HG02884 (cell line): ENCODE measurements around the gene PEX14.

ENCODE experiments used
- ATAC-seq: cut with Tn5 transposase; IDR thresholded peaks from one replicate; pipeline ENCODE4 v1.9.1; 2021; ENCODE audit warnings: mild to moderate bottlenecking, moderate library complexity; ENCODE audit not compliant: unreplicated experiment

PEX14 gene

DNA sequence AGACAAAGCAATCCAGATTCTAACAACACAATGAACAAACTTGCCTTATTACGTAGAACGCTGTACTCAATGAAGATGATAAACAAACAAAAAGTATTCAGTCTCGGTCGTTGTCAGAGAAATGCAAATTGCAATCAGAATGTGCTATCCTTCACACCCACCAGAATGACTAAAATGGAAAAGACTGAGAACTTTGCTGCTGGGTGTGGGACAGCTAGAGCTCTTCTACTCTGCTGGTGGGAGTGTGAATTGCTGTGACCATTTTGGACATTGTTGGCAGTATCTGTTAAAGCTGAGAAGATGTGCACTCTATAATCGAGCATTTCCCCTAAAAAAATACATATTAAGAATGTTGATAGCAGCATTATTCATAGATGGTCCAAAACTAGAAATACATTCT, 111.4 kb downstream of the PEX14 start:
- ATAC-seq = no peak

DNA sequence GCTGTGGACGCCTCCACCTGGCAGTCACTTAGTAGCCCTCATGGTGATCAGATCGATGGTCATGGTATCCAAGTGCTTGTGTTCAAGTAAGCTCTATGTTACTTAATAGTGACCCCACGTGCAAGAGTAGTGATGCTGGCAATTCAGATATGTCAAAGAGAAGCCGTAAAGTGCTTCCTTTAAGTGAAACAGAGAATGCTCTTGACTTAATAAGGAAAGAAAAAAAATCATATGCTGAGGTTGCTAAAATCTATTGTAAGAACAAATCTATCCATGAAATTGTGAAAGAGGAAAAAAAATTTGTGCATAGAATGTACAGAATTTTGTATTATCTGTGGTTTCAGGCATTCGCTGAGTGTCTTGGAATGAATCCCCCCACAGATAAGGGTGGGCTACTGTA, 113.9 kb downstream of the PEX14 start:
- no peak for ATAC-seq

DNA sequence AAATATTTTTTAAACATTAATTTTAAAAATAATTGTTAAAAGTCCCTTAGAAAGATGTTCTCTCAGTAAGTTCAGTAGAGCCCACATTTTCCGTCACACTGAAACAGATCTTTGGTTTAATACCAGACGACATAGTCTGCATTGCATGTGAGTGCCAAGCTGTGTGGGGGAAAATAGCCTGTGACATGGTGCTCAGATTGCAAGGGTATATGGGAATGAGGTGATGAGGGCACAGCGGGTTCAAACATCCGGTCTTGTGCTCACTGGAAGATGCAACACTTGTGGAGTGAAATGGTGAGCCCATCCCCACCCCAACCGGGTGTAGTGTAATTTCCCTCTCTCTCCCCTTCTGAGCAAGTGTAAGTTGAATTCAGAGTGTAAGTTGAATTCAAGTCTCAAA, 114.3 kb downstream of the PEX14 start:
- no peak for ATAC-seq

DNA sequence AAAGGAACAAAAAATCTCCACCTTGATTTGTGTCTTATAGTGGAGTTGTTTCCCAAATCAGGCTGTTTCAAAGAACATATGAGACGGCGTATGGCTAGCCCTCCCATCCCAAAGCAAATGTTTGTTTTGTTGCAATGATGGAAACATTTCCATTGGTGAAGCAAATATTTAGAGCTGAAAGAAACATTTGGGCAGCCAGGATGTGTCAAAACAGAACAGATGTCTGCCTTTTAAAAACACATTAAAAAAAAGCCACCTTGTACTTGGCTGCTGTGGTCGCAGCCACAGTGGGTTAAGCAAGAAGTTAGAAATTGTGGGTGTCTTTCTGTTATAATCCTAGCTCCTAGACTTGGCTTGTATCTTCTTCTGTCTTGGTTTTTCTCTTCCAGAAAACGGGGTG, 116.3 kb downstream of the PEX14 start:
- no peak for ATAC-seq

DNA sequence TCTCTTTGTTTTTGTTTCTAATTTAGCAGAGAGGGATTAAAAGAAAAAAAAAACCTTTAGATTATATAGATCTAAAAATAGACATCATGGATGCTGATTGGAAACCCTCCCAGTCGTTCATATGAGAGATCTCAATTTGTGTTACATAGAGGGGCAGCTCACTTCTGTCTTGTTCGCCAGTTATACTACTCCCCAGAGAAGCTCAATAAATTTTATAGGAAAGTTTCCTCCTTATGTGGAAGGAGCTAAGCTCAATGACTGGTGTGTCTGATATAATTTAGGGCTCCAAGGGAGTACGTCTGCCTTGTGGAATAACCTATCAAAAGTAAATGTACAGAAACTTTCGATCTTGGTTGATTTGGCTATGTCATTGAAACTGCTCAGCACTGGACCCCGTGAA, 117.6 kb downstream of the PEX14 start:
- ATAC-seq = no peak

DNA sequence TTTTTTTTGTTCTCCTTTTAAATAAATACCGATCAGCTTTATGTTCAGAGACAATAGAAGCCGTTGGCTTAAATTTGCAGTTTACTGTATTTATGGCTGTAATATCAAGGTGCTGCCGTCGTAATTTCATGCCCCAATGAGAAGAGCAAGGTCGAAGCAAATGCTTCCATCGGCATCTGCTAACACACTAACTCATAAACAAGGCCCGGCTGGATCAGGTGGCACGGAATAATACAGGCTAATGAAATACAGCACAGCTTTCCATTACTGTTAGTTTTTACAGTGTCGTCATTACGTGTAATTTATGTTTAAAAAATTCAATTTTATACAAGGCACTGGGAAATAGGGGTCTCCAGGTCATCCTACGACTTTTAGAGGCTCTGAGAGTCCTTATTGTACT, 119.0 kb downstream of the PEX14 start:
- ATAC-seq = no peak

DNA sequence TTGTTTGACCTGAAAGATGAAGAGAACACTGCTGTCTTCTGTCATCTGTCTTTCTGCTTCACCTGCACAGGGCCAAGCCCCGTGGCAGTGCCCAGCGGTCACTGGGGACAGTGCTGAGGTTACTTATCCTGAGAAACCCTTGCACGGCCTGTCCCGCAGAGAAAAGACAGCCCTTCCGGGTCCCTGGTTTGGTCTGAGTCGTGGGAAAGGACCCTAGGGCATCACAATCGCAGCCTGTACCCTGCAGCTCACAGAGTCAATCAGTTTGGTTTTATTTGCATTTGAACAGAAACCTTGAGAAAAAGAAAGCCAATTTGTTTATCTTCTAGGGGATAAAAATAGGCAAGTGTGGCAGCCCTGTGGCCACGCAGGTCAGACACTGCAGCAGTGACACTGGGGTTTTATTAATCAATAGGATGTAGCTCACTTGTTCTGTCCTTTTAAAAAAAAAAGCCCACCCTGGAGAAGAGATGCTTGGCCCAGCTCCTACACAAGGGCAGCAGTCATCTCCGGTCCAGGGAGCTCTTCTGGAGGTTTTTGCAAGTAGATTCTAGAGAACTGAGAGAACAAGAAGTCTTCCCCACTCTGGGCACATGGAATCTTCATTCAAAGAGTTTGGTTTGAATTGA, 120.0 kb downstream of the PEX14 start:
- ATAC-seq = no peak

DNA sequence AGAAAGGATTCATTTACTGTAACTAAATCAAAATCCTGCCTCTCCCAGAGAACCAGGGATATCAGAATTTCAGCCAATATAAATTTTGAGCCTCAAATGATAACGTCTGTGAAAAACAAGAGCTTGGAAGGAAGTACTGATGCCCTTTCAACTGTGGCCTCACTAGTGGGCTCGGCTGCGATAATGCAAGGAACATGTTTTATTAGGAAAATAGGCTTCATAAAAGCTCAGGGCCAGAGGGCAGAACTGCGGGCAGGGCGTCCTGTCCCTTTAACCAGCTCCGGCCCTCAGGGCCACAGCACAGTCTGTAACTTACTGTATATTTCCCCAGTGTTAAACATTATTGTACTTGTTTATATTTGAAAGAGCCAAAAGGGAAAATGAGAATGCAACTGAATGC, 122.0 kb downstream of the PEX14 start:
- ATAC-seq = no peak

DNA sequence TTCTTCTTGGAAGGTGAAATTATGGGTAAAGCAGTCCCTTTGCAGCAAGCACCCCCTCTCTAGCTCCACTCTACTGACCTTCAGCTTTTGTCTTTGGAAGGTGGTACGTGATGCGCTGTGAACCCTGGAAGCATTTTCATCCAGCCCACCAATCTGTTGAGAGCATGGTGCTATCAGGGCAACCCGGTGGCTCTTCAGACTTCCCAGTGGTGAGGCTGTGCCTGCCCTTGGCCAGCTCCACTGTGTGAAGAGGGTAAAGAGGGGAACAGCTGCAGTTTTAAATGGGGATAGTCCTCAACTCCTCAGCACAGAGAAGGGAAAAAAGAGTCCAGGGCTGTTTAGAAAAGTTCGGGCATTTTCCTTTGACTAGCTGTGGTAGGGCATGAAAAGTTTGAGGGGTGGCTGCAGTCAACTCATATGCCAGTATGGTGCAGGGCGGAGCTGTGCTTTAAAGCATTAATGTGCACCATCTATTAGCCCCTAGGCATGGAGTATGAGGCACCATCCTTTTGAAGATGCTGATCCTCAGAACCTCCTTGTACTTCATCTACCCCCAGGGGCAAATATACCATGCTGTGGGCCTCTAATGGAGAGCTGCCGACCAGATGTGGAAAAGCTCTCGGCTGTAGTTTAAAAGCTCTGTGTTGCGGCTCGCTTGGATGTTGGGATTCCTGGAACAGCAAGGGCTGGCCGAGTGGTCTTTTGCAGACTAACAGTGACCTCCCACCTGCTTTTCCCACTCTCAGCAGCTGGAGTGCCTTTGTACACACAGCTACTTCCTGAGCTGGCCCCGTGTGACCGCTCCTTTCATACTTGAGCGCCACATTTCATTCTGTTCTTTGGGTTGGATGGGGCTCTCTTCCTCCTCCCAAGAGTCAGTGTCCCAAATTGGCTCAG, 123.0 kb downstream of the PEX14 start:
- ATAC-seq = no peak

DNA sequence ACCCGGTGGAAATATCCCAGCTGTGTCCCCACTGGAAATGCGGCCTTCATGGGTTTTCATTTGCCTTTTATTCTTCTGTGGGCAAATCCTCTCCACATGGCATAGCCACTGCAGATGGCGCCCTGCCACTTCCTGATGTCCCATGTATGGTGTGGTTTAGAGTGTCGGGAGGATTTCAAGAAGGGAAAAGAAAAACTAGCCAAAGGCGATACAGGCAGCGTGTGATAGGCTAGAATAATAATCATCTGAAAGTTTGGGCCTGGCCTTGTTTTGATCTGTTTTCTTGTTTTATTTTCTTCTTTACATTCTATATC, 123.6 kb downstream of the PEX14 start:
- no peak for ATAC-seq

DNA sequence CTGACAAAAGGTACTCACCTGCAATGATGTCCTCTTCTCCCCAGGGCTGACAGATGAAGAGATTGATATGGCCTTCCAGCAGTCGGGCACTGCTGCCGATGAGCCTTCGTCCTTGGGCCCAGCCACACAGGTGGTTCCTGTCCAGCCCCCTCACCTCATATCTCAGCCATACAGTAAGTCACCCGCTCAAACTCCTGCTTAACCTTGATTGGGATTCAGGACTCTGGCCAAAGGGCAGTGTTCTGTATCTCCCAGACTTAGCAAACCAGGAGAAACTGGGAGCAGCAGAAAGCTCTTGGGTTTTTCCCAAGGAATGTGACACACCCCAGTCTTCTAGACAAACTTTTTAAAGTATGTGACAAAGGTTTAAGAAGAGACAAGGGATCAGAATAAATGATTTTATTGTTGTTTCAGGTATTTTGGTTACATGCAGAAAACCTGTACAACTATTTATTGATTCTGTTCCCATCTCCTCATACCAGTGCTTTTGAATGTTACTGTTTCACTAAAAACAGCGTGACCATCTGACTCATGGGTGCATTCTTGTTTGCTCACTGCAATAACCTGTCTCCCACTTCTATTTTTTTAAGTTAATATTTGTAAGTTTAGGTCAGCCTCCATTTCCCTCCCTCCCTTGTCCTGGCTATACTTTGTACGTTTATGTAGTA, 124.6 kb downstream of the PEX14 start:
- ATAC-seq = no peak

DNA sequence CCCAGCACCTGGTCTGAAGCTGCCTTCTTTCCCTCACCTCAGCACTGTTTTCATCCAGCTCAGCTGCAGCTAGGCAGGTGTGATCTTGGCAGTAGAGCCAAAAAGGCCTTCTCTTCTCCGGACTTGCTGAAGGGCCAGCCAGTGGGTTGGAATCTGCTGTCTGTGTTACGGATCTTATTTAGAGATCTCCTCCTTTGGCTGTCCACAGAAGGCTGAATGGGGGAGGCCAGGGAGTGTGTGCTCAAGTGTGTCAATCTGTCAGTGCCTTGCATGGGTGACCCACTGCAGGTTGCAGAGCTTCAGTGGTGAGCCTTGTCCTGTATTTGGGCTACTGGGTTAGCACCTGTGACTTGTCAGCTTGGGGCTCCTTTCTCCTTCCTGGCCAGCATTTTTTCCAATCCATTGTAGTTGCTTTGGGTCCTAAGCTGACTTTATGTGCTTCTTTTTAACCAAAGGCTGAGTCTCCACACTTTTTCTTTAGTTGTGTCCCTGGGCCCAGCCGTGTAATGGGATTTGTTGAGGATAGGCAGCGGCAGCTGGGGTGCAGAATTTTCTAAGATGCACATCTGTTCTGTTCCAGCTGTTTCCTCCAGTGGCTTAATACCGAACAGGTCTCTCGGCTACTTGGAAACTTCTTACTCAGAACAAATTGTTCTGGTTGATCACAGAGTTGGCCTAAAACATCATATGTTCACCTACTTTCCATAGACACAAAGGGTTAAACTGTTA, 126.8 kb downstream of the PEX14 start:
- no peak for ATAC-seq

DNA sequence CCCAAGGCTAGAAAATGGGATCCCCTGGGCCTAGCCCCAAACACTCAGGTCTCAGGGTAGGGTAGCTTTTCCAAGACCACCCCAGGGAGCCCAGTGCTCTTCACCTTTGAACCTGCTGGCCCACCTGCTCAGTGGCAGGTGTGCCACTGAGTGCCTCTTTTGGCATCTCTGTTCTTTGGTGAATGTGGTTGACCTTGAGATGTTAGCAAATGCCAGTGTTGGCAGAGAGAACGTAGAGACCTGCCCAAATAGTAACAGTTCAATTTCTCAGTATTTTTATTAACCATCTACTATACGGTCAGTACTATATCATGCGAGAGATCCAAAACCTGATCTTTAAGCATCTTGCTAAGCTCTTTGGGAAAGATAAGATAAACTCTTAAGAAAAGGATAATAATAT, 128.2 kb downstream of the PEX14 start:
- ATAC-seq = no peak

DNA sequence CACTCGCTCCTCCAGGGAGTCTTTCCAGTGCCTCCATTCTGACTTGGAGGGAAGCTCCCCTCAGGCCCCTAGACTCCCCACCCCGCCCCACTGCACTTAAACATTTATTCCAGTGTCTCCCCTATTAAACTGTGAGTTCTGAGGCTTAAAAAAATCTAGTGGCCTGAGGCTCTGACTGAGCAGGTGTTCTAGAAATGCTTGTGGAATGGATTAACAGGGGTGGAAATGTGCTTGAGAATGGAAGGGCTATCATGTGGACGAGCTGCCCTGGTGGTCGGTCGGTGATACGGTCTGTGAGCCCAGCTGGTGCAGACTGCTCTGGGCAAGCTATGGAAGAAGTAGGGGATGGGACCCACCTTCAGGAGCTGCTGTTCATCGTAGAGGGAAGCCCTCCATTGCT, 130.2 kb downstream of the PEX14 start:
- ATAC-seq = no peak

DNA sequence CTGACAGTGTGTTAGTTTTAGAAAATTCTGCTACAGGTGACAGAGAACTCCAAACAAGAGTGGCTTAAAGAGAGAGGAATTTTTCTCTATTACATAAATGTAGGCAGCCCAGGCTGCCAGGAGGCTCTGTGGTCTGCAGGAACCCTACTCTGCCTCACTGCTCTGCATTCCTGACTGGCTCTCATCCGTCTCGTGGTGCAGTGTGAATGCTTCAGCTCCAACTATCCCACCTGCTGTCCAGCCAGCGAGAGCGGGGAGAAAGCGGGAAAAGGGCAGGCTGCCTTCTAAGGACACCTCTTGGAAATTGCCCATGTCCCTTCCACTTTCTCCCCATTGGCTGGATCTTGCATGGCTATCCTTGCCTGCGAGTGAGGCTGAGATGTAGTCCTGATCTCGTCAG, 131.3 kb downstream of the PEX14 start:
- no peak for ATAC-seq

DNA sequence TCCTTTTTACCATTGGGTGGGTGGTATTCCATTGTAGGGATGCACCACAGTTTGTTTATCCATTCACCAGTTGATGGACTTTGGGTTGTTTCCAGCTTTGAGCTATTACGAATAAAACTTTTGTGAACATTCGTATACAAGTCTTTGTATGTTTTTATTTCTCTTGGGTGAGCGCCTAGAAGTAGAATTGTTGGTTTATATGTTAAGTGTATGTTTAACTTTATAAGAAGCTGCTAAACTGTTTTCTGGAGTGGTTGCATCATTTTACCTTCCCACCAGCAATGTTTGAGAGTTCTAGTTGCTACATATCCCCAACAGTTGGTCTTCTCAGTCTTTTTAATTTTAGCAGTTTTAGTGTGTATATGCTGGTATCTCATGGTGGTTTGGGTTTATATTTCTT, 132.5 kb downstream of the PEX14 start:
- no peak for ATAC-seq

DNA sequence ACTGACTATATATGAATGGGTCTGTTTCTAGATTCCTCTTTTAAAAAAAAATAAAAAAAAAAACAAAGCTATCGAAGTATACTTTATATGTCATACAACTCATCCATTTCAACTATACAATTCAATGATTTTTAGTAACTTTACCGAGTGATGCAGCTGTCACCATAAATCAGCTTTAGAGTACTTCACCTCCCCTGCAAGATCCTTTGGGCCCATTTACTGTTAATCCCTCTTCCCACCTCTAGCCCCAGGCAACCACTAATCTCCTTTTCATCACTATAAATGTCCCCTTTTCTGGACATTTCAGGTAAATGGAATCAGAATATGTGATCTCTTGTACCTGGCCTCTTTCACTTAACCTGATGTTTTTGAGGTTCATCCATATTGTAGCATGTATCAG, 133.9 kb downstream of the PEX14 start:
- ATAC-seq = no peak

DNA sequence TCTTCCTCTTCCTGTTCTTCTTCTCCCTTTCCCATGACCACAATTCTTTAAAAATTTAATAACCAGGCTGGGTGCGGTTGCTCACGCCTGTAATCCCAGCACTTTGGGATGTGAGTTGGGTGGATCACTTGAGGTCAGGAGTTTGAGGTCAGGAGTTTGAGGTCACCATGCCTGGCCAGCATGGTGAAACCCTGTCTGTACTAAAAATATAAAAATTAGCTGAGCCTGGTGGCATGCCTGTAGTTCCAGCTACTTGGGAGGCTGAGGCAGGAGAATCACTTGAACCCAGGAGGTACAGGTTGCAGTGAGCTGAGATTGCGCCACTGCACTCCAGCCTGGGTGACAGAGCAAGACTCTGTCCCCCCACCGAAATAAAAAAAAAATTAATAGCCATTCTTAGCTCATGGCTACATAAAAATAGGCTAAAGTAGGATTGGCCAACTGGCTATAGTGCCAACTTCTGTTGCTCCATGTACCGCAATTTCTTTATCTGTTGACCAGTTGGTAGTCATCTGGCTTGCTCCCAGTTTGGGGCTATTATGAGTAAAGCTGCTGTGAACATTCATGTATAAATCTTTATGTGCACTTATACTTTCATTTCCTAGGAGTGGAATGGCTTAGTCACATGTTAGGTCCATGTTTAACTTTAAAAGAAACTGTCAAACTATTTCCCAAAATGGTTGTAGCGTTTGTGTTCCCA, 136.3 kb downstream of the PEX14 start:
- no peak for ATAC-seq

DNA sequence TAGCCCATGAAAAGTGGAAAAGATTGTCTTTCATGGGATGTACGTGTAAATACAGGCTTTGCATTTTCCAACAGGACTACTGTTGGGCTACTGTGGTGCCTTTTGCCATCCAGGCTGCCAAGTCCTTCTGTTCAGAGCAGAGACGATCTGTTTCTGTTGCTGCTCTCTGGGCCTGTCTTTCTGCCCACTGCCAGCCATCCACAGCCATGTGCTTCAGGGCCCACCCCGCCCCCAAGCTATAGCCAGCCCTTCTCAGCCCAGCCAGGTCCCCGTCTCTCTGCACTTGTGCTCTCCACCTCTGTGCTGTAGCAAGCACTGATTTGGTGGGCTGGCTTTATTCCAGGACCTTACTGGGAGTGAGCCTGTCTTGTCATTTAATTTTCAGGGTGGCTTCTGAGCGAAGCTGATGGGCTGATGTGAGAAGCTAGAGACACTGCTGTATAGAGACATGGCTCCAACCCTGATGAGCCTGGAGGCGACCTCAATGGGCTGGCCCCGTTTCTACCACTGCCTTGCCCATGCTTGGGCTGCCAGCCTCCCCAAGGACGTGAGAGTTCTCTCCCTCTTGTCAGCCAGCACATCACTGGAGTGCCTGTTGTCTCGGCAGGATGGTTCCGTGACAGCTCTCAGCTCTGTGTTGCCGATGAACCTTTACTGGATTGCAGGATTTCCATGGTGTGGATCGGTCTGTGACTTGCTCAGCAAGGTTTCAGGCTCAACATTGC, 137.8 kb downstream of the PEX14 start:
- no peak for ATAC-seq

DNA sequence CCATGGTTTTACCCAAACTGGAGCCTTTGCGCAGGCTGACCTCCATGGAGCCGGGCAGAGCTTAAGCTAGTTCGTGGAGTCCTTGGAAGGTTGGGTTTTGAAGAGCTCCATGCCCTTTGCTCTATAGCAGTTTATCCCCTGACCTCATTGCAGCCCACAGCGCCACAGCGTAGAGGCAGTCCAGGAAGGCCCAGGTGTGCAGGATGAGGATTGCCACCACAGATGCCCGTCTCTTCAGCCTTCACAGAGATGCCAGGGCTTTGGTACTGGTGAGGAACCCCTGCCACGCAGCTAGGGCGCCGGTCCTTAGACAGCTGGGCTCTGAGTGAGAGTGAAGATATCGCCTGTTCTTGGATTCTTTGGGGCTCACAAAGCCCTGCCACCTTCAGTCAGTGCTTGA, 138.6 kb downstream of the PEX14 start:
- no peak for ATAC-seq
